HTERT RPE-1 (cell line): ENCODE measurements around the gene TSHZ3.

Experiments
- in situ Hi-C: fragments of 300-500 bp; cut with MboI; formaldehyde crosslinking; loops from 4 replicates; pipeline ENCODE4 v1.14.3; 2020; ENCODE audit warnings: low sequenced_read_pairs

Gene TSHZ3

DNA sequence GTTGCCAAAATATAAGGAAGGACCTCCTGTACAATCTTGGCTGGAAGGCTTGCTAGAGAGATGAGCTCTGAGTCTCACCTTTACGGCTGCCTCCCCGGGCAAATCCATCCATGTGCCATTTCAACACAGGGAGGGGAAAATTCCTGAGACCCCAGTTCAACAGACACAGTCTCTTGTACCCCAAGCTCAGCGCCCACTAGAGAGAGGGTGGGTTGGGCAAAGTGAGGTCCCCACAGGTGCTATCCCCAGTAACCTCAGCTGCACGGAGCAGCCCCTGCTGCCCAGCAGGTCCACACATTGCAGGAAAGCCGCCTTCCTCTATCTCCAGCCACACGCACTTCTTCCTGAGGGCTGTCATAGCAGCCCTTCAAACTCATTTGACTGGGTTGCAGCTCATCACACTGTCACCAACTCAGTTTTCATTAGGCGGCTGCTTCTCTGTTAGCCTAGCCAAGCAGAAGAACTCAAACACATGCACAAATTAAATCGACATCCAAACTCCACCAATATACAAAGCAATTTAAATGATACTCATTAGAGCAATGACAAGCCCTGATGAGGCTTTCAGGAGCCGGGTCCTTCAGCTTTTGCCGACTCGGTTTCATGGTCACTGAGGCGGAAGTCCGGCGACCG lies 80.4 kb downstream of the TSHZ3 start:
- in situ Hi-C loops = no loop called here

DNA sequence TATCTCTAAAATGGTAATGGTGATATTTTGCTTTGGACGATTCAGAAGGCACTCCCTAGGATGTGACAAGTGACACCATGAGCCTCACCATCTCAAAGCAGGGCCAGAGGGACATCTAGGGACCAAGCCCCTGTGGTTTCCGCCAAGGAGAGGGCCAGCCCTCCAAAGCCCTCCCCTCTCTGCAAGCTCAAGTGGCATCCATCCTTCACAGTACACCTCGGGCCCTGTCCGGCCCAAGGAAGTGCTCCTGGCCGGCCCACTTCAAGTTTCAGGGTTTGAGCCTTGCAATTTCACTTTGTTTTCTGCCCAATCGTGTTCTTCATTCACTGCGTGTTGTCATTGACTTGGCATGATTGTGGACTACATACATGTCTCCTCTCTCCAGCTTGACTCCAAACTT lies 82.5 kb downstream of the TSHZ3 start:
- in situ Hi-C loops = no loop called here

DNA sequence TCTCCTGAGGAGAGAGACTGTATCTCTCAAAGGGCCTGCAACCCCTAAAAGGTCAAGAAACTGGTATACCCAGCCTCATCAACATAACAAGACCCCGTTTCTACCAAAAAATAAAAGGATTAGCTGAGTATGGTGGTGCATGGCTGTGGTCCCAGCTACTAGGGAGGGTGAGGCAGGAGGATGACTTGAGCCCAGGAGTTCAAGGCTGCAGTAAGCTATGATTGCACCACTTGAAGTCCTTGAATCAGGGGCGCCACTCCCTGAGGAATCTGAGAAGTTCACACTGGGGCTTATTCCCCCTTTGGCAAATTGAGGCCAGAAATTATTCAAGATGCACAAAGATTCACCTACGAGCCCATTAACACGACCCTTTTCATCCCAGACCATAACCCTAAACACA lies 83.0 kb downstream of the TSHZ3 start:
- in situ Hi-C loops = no loop called here

DNA sequence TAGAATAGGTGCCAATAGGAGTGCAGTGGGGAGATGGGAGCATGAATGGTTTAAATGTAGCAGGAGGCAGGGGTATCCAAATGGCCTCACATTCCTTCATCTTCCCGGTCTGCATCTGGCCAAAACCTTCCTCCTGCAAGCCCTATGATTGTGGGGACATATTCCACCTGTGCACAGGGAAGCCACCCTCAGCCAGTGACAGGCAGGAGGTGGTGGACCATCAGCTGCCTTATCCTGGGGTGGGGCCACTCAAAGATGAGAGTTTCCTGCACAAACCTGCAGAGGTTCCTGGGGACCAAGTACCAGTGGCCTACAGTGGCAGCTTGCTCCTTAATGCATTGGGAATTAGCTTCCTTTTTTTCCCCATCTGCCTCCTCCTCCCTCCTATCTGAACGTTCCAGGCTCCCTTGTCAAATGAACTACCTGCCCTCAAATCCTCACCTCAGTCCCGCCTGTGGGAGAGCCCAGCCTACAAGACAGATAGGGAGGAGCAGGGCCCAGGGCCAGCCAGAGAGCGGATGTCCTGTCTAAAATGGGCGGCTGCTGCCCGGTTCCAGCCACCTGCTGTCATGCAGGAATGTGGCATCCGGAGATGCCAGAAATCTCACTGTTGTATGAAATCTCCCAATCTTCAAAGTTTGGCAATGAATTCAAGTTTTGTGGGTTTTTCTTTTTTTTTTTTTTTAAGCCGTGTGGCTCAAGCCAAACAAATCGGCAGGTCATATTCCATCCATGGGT lies 85.0 kb downstream of the TSHZ3 start:
- in situ Hi-C loops = no loop called here

DNA sequence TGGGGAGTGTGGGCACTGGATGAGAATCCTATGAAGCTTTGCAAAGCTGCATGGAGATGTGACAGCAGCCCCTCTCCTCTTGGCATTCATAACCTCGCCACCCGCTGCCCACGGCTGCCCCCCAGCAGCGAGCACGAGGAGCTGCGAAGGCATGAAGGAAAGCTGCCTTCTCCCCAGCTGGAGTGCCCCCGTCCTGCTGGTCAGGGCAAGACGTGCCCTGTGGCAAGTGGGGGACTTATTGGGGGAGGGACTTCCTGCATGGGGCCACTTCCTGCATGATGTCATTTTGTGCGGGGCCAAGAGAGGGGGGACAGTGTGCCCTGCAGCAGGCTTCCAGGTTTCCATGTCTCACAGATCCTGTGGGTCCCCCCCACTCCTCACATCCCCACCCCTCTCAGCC lies 85.9 kb downstream of the TSHZ3 start:
- in situ Hi-C loops = no loop called here

DNA sequence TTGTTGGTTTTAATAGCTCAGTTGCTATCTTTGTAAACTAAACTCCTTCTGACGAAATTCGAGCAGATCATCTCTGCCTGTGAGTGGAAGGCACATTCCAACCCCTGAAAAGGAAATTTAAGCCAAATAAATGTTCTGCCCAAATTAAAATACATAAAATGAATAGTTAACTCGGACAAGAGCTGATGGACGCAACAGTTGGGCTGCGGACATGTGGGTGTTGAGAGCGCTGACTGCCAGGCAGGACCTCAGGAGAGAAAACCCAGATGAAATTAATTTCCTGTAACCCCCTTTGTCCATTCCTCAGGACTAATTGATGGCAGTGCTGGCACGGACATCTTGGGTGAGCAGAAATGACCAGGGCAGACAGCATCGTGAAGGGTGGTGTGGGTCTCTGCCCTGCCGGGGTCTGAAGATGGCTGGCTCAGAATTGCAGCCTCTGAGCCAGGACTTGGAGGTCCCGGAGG lies 86.5 kb downstream of the TSHZ3 start:
- in situ Hi-C loops = no loop called here

DNA sequence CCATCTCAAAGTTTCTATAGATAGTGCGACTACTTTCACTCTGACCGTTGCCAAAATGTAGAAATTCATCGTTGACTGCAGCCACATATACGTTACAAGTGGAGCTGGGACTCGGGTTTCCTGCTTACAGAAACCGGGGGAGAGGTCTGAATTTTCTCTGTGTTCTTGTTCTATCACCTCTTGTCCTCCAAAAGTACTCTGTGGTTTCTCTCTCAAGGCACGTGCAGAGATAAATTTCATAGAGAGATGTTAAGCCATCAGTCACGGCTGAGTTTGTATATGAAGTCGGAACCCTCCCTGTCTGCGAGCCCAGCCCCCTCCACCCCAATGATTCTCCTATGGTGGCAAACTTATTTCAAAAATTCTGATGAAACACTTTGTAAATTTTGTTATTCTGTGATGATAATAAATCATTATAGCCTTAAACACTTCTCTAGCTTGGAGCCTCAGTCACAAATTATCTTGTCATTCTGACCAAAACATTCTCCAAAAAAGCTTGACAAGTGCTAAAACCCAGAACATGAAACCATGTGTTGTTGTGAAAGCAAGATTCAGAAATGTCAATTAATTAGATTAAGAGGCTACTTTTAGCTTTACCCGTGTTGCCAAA lies 87.5 kb downstream of the TSHZ3 start:
- in situ Hi-C loops = no loop called here

DNA sequence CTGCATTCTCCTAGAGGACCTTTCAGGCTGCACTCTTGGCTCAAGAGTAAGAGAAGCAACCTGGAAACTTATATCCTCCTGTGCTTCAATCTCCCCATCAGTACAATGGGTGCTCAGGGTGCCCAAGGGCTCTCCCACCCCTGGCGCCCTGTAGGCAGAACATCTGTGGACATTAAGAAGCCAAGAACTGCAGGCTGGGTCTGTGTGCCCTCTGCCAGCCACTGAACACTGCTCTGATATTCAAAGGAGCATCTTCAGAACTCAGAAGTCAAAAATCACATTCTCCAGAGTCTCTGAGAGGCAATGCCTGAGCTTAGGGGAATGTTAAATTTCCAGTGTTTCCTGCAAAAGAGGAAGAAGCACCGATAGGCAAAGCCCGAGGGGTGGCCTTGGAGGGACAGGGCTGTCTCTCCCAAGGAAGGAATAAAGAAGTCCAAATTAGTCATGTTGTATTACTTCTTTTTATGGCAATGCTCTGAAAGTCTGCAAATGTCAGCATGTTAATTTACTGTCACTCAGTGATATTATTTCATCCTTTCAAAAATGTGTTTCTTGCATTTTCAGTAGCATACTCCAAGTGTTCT lies 88.1 kb downstream of the TSHZ3 start:
- in situ Hi-C loops = no loop called here

DNA sequence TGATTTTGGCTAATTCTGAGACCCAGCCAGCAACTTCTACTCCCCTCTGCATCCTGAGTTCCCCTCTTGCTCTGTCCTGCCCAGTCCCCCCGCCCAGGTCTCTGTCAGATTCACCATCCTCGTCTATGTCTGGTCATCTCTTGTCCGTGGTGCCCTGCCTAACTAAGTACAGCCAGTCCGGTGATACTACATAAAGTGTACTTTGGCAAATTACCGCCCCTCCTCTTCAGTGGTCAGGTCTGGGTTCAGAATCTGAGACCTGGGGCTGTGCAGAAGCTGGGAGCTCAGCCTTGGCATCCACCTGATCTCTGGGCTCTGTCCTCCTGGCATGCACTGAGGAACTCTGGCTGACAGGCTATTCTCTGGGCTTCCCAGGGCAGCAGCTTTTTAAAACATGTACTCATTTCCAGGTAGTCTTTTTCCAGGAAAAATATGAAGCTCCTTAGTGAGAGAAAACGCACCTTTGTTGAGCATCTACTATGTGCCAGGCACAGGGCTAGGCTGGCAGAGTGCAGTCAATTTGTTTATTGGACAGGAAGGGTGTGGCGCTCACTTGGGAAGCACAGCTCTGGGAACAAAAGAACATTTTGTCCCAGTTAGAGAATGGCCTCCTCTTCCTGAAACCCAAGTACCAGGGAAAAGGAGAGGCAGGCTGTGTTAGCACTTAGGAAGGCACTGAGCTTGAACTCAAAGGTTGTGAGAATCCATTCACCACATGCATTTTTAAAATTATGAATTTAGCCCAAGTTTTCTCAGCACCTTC lies 88.9 kb downstream of the TSHZ3 start:
- in situ Hi-C loops = no loop called here

DNA sequence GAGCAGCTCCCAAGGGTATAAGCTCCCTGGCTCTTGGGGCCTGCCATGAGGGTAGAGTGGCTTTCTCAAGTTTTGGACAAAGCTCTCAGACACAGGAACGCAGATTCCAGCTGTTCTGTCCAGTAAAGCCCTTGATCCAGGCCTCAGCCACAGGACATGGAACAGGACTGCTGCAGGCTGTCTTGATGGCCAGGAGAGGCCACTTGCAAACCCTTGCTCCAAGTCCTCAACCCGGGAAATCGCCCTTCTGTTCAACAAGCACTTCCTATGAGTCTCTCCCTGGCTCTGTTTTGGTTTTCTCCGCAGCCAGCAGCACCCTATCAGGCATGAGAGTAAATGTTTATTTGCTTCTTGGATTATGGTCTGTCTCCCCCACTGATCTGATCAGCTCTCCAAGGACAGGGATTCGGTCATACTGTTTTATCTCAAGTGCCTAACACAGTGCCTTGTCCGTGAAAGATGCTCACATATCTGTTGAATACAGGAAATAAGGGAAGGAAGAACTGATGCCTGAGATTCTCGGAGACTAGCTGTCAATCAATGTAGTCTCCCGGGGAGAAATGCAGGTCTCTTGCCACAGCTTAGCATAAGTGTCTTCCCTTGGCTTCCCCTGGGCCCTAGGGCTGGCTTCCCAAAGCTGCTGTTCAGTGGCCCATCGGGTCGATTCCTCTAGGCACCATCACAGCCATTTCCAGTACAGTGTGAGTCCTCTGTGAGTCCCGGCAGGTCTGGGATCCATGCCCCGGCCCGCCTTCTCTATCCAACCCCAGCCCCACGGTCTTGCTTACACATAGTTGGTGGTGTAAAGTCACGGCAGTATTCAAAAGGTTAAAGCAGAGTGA lies 90.8 kb downstream of the TSHZ3 start:
- in situ Hi-C loops = no loop called here

DNA sequence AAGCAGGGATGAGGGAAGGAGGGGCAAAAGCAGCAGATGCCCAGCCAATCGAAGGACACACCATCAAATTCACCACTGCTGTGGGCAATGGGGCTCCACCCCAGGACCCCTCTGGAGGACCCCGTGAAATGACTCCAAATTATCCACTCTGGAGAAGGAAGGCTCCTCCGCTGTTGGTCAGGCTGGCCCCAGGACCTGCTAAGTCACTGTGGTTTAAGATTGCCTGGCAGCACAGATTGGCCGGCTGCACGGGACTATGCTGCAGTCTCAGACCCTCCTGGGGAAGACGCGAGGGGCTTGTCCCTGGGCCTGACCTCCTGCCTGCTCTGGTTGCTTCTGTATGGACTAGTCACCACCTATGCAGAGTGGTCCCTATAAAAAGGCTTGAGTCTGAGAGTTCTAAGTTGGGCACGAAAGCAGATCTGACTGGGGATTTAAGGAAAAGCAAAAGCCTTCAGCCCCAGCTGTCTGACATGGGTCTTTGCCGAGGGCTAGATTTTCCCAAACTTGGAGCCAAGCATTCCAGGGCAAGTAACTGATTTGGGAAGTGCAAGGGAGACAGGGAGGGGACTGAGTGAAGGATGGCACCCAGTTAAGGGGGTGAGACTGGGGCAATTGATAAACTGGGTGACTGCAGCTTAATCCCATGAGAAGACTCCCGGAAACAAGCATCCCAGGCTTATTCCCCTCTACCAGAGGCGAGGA lies 91.7 kb downstream of the TSHZ3 start:
- in situ Hi-C loops = no loop called here

DNA sequence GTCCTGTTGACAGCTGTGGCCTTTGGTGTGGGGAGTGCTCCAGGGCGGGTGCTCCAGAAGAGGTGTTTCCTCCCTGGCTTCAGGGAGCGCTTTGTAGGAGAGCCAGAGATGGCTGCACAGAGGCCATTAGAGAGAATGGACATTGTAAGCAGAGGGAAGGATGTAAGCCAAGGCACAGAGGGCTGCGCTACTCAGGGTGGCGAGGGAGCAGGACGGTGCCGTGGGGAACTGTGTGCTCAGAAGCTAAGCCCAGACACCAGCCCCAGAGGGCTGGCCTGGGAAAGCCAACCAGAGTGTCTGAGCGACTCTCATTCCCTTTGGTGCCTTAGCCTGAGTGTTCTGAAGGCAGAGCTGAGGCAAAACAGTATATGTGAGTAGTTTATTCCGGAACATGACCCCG lies 92.2 kb downstream of the TSHZ3 start:
- in situ Hi-C loops = no loop called here

DNA sequence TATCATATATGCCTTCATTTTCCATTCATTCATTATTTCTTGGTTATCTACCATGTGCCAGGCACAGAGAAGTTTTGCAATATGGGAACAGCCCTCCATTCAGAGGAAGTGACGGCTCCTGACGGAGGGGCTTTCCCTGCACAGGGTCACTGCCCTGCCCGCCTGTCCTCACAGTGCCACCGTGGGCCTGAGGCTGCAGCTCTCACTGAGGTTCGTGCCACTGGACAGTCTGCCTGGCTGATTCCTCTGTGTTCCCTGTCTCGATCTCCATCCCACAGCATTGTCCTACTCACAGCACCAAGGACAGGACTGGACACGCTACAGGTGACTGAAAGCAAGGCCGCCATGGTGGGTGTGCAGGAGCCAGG lies 92.7 kb downstream of the TSHZ3 start:
- in situ Hi-C loops = no loop called here

DNA sequence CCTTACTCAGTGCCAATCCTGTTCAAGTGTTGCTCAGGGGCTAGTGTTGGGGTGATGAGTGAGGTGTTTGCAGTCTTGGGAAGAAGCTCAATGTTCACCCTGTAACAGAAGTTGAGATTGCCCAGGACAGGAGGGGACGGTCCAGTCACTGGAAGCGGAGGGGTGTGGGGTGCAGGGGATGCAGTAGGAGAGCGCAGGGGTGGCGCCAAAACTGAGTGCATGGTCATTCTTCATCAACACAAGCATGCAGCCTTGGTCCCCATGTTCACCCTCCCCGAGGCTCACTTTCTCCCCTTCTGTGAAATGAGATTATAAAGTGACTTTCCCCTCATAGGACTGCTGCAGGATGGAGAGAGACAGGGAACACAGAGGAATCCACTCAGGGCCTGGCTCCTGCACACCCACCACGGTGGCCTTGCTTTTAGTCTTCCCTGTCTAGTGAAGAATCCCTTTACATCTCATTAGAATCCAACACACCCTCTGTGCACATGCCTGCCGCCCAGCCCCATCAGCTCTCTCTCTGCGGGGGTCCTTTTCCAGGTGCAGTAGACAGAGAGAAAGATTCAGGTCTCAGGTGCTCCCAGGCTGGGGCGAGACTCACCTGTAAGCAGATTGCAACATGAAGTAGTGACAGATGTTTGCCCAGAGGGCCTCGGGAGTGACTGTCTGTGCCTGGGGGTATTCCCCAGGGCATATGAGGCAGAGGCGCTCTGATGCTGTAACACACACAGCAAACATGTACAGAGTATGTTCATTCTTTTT lies 93.2 kb downstream of the TSHZ3 start:
- in situ Hi-C loops = no loop called here

DNA sequence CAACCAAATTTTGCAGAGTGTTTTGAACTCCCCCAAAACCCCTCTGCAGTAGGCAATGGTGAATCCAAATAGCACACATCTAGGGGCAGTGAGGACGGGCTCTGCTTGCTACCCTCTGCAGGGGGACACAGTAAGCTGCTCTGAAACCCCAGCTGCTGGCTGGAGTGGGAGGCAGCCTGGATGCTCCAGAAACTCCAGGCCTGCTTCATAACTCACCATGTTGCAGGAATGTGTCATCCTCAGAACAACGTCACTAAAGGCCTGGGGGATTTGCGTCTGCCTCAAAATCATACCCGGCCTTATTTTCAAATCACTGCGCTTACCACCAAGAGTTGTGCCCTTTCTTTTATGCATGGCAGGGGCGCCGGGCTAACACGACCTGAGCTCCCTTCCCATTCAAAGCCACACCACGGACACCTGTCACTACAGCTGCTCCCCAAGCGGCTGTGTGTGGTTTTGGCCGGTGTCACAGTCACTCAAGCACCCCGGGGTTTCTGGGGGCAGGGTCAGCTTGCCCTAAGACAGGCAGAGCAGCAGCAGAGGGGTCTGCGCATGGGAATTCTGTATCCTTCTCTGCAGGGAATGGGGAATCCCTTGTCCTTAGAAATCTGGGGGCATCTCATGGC lies 93.9 kb downstream of the TSHZ3 start:
- in situ Hi-C loops = no loop called here

DNA sequence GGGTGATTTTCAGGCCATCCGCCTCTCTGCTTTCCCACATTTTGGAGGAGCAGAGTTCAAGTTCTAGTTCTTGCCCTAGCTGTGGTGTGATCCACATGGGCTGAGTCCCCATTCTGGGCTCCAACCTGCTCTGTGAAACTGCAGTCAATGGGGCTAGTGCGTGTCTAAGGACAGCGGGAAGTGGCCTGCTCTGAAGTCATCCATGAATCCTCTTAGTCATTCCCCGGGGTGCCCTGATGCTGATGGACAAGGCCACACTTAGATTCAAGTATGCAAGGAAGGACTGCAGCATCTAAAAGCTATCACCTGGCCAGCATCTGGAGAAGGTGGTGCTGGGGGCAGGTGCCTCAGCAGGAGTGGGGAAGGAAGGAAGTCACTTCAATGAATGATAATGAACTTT lies 94.6 kb downstream of the TSHZ3 start:
- in situ Hi-C loops = no loop called here

DNA sequence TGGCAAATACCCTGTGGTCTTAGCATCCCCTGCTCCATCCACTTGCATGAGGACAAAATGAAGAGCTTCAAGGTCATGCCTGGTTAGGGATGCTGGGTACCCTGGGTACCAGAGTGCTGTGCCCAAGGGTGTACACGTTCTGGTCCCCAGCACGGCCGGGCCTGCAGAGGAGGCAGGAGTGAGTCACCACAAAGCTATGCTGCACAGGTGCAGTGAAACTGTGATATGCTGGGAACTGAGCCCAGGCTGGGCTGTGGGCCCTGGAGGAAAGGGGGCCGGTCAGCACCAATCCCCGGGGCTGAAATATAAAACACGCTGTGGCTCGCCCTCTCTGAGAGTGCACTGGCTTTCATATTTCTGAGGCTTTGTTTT lies 95.1 kb downstream of the TSHZ3 start:
- in situ Hi-C loops = no loop called here

DNA sequence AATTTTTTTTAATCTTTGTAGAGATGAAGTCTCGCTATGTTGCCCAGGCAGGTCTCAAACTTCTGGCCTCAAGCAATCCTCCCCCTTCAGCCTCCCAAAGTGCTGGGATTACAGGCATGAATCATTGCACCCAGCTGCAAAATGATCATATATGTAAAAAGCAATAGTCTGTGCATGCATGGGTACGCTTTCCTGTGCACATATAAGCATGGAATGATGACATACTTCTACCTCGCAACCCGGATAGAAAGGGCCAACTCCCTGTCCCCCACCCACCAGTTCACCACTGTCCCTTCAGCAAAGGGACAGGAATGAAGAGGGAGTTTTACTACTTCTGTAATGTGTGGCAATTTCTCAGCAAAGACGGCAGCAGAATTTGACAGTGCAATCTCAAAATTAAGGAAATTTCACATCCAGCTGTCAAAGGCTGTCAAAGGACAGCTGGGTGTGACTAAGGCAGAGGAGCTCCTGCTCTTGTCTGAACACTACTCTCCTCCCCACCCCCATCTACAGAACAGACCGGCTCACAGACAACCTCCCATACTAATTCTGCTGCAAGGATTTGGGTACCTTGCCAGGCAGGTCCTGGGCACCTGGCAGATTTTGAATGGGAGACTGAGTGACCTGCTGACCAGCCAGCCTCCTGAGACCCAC lies 95.6 kb downstream of the TSHZ3 start:
- in situ Hi-C loops = no loop called here
